GOT3 (cell line): ENCODE data around the gene PNPLA2.

Experiments
- DNase-seq: peaks from one replicate; lab custom pipeline; 2025; ENCODE audit warnings: mixed read lengths; lab: John Stamatoyannopoulos, UW

PNPLA2 gene, protein sequence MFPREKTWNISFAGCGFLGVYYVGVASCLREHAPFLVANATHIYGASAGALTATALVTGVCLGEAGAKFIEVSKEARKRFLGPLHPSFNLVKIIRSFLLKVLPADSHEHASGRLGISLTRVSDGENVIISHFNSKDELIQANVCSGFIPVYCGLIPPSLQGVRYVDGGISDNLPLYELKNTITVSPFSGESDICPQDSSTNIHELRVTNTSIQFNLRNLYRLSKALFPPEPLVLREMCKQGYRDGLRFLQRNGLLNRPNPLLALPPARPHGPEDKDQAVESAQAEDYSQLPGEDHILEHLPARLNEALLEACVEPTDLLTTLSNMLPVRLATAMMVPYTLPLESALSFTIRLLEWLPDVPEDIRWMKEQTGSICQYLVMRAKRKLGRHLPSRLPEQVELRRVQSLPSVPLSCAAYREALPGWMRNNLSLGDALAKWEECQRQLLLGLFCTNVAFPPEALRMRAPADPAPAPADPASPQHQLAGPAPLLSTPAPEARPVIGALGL

DNA sequence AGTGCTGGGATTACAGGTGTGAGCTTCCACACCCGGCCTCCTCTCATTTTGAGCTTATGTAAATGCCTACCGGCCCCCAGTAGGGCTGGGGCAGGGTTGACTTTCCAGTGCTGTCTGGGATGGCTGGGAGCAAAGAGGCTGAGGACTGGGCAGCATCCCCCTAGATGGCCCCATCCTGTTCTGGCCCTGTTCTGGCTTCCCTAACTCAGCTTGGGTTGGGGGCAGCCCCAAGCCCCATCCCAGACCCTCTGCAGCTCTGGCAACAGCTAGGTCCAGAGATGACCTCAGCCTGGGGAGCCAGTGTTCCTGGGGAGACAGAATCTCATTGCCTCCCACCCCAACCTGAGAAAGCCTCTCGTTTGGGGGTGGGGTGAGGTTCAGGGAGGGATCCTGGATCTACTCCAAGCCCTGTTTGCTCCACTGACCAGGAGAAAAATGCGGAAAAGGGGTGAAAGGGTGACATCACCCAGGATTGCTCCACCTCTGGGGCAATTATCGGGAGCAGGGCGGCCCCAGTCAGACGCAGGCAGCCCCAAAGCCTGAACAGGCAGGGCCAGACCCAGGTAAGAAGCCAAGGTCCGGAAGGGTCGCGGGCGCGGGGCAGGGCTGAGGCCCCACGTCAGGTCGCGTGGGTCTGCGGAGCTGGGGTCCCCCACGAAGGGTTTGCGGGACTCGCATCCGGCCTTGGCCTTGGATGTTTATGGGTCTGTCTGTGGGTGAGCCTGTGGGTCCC lies at the start of gene PNPLA2:
Gene PNPLA2, plus strand, starts transcription at position 519 of the 733 bp plus-strand sequence. CDS start 805 bp downstream, outside the sequence.
- DNase-seq = peak; percentile 12

DNA sequence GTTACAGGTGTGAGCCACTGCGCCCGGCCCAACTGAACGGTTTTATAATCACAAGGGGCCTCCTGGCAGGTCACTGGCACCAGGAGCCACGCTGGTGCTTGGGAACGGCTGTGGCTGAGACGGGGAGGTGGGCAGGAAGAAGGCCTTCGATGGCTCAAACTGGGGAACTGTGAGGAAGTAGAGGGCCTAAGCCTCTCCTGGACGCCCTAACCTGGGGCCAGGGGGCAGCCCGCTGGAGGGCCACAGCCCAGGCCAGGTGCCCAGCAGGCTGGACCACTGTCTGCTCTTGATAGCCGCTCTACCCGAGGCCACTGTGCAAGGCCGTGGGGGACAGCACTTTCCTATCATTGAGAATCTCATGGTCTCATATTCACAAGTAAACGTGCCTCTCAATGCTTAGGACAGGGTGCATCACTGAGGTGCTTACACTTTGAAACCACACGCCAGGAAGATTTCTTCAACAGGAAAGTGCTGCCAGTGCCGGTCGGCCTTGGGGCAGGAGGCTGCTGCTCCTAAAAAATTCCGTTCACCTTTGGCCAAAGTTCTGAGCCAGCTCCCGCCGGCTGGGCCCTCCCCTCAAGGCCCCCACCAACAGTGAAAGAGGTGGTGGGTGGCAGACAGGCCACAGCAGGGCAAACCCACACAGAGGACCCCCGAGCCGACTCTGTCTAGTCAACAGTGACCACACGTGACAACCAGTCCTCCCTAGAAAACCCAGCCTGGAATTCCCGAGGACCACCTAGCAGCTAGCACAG lies 48.6 kb upstream of the PNPLA2 start:
- no peak for DNase-seq

DNA sequence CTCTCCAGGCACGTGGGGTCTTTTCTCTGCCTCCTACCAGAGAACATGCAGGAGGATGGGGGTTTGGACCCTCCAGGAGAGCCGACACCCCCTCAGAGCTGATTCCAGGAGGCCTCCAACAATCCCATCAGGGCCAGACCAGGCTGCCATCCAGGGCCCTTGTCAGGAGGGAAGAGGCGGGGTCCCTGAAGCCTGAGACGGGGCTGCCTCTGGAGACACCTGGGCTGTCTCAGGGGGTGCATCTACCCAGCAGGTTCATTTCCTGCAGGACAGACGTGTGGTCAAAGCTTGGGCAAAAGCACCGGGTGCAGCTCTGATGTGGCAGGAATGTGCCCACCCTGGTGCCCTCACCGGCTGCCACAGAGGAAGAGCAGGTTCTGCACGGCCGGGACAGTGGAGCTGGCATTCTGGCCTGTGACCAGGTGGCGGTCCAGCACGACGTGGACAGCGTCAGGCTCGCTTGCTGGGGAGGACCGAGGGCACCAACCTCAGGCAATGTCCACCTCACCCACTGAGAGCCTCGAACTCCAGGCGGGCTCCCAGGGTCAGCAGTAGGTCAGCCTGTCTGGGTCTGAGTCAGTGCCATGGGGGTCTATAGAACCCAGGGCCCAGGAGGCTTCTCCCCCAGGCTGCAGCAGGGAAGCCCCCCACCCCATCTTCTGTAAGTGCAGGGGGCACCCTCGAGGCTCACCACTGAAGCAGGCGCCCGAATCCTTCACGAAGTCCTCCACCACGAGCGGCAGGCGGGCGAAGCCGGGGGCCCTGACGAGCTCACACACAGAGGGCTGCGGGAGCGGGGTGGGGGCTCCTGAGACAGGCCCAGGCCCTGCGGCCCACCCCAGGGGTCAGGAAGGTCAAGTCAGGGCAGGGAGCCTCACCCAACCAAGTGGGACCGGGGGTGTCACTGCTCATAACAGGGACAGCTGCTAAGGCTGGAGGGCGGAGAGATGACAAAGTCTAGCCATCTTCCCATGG lies 47.8 kb upstream of the PNPLA2 start:
- no peak for DNase-seq

DNA sequence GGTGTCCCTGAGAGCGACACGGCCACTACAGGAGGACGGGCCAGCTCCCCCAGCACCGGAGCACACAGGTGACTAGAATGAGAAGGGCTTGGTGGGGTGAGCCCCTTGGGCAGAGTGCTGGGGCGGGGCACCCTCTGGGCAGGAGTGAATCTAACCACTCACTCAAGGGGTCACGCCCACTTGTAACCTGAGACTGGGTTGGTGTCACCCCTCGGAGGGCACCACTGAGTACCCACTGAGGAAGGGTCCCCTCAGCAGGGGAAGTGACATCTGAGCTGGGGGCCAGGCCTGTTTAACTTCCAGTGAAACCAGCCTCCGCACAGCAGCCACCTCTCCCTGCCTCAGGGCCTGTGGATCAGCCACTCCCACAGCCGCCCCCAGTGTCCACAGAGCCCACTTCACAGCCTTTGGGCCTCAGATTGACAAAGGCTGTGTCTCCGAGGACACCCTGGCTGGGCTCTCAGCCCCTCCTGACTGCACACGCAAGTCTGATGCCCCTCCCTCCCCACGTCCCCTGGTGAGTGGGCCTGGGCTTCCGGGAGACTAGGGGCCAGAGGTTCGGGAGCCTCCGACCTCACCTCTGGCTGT lies 47.0 kb upstream of the PNPLA2 start:
- no peak for DNase-seq

DNA sequence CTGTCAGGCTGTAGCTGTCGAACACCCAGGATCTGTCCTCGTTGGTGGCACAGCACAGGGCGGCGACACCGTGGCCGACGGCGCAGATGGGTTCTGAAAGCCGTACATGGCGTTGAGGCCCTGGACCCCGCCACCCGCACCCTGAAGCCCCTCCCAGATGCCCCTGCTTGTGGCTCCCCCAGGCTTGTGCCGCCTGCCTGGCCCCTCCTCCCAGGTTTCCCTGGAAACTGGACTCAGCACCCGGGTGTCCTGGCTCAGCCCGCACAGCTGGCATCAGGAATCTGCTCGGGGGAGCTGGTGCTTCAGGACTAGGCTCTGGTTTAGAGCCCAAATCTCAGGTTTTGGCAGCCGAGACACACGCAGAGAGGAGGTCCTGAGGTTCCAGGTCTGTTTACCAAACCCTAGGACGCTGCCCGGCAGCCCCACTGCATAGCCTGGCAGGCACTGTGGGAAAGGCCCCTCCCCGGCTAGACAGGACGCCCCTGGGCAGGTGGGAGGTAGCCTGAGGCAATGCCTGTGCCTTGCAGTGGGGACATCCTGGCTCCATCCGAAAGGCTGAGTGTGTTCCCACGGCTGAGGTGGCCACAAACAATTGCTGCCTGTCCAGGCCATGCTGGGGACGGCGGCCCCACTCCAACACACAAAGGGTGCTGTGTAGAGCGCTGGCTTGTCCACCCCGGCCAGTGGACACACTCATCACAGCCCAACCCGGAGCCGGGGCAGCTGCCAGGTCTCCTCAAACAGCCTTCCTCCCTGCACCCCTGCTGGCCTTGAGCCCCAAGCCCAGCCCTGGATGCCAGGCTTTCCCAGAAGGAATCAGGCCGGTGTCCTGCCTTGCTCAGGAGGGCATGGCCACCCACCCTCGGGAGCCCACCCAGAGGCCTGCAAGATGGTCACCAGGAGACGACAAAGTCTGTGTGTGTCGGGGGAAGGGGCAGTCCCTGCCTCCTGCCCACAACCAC lies 46.0 kb upstream of the PNPLA2 start:
- no peak for DNase-seq

DNA sequence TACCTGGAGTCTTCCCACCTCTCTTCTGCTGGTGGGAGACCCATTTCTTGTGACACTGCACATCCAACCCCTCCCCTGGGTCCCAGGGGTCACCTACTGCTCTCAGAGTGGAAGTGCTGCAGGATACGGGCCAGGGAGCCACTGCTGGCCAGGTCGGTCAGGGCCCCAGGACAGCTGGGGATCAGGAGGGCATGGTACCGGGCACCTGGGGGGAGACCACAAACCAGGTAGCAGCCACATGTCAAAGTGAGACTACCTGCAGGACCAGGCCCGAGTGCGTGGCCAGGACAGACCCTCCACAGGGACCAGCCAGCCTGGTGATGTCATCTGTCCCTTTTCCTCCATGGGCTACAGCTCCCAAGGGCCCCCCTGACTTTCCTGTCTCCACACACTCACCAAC lies 45.3 kb upstream of the PNPLA2 start:
- DNase-seq = no peak

DNA sequence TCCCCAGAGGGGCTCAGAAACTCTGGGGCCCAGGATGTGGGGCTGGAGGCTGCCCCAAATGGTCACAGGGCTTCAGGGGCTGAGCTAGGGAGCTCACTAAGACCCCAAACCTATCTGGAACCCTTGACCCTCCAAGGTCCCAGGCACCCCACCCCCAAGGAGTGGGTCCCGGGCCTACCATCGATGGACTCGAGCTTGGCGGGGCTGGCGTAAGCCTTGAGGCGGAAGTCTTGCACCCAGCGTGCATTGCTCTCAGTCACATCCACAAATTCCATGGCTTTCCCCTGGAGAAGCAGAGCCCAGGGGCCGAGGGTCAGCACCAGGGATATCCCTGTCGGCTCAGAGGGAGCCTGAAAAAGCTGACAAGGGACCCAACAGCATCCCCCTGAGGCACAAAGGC lies 44.9 kb upstream of the PNPLA2 start:
- no peak for DNase-seq

DNA sequence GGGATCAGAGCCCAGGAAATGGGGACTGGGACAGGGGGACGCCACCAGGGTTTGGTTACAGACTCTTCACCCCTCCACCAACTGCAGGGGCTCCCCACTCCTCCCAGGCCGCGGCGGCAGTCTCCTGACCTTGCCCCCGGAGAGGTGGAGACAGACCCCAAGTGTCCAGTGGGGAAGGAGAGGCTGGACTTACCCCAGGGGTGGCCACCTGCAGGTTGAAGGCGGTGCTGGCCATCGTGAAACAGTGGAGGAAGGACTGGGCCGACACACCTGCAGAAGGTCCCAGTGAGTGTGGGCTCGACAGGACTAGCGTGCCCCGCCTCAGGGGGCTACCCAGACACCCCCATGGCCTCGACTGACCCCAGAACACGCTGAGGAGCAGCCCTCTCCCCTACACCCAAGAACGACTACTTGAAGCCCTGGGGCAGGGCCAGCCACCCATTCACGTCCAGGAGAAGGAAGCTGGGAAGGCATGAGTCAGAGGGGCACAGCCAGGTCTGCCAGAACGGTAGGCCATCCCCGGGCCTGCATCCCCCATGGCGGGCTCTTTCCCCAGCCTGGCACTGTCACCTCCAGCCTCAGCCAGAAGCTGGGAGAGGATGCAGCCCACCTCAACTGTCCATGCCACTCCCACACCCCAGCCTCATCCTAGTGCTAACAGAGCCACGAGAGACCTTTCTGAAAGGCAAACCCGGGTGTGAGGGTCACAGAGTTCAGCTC lies 43.7 kb upstream of the PNPLA2 start:
- DNase-seq = no peak

DNA sequence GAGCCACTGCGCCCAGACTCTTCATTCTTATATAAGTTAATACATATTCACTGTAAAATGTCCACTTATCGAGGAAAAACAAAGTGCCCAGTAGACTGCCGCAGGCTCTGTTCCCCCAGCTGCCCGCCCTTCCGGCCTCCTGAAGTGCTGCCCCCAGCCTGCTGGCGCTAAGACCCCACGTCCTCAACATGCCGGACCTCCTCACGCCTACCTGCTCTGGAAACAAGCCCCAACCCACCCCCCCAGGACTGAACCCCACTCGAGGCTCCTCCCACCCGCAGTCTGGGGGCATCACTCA lies 42.5 kb upstream of the PNPLA2 start:
- no peak for DNase-seq

DNA sequence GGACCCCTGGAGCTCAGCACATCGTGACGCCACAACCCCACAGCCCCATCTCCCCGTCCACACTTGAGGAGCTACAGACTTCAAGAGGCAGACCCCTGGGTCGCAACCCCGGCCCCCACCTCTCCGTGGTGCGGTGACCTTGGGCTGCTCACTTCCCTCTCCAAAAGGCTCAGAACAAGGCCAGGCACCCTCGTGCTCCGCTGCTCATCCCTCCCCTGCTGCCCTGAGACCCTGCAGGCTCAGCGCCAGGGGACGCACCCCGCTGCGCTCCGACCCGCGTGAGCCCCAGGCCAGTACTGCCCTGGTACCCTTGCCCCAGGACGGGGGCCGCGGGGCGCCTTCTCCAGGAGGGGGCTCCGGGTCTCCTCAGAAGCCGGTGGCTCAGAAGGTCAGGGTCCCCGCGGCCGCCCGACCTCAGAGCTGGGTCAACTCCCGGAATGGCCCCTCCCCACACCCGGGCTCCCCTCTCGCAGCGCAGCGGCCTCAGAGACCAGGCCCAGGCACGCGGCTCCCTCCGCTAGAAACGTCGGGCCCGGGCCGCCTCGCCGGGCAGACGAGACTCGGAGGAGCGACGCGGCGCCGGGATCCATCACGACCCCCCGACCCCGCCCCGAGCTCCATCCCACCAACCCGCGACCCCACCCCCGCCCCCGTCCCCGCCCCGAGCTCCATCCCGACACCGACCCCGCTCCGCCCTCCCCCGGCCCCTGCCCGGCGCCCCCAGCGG lies 42.0 kb upstream of the PNPLA2 start:
- no peak for DNase-seq

DNA sequence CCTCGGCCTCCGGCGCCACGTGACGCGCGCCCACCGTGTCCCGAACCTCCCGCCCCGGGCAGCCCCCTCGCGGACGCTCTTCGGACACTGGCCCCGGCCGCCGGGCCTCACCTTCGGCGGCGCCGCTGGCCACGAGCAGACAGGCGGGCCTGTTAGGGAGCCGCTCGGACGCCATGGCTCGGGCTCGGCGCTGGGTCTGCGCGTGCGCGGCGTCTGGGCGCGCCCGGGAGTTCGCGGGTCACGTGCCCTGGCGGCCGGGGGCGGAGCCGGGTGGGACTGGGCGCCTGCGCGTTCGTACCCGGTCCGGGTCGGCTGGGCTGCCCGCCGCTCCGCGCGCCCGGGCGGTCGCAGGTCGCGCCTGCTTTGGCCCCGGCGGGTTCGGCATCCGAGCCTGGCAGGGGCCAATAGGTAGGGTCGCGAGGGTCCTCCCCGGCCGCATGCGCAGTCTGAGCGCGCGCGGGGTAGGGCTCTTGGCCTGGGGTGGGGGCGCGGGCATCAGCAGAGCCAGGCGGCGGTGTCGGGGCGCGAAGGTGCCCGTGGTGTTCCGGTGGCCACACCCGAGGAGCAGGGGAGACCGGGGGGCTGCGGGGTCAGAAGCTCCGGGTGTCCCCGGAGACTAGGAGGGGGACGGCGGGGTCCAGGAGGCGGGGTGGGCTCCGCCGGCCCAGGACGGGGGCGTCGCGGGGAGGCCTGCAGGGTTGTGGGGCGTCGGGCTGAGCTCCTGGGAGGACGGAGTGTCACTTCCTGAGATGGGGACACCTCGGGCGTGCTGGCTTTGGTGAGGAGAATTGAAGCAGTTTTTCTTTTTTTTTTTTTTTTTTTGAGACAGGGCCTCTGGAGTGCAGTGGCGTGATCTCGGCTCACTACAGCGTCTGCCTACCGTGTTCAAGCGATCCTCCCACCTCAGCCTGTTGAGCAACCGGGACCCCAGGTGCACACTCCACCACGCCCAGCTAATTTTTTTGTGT lies 41.1 kb upstream of the PNPLA2 start, which contains the start of gene GATD1:
Gene GATD1, minus strand, starts transcription at position 200 of the 968 bp plus-strand sequence. Its CDS starts 25 bp downstream, at position 175.
- peak; percentile 51 for DNase-seq

DNA sequence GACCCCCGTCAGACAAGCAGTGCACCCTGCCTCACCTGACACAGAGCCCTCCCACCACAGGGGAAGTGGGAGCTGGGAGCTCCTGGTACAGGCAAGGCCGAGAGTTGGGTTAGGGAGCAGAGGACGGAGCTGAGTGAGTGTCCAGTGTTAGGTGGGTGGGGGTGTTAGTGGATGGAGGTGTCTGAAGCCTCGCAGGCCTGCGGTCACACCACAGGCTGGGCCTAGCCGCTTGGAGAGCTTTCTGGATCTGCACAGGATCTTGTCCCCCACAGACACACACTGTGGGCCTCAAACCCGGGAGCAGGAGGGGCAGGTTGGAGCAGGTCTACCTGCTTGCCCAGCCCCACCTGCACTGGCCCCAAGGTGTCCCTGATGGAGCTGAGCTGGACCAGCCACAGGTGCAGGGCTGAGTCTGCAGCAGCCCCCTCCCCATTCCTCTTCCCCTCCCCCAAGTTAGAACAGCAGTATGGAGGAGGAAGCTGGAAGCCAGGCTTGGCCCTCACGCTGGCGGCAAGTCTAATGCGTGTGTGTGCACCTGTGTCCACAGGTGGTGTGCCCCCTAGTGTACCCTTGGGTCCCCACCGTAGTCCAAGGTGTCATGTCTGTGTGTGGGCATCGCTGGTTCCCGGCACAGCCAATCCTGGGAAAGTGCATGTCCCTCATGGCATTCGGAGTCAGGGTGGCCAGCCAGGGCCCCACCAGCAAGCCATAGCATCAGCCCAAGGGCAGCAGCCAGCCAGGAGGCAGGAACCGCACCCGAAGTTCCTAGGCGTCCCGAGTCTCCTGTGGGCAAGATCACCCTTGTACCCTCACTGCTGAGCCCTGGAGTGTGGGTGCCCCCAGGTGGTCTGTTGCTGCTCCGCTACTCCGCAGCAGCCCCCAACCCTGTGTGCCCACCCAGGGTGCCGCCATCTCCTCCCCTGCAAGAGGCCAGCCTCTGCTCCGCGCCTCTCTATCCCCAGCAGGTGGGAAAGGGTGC lies 39.4 kb upstream of the PNPLA2 start:
- no peak for DNase-seq

DNA sequence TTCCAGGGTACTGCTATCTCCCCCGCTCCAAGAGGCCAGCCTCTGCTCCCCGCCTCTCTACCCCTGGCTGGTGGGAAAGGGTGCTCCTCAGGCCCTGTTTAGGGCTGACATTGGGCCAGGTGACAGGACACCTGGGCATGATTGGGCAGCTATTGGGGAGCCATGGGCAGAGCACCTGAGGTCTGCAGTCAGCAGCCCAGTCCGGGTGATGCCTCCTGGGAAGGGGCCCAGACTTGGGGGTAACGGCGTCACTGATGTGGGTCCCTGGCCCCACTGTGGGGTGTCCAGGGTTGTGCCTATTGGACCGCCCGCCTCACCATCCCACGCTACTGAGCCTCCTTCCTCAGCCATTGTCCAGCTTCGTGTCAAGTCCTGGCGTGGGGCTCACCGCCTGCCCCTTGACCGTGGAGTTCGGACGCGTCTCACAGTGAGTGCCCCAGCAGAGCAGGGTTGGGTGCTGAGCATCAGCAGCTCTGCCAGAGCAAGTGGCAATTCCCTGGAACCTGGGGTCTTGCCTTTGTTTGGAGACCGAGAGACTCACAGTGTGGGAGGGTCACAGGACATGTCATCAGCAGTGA lies 38.7 kb upstream of the PNPLA2 start:
- no peak for DNase-seq

DNA sequence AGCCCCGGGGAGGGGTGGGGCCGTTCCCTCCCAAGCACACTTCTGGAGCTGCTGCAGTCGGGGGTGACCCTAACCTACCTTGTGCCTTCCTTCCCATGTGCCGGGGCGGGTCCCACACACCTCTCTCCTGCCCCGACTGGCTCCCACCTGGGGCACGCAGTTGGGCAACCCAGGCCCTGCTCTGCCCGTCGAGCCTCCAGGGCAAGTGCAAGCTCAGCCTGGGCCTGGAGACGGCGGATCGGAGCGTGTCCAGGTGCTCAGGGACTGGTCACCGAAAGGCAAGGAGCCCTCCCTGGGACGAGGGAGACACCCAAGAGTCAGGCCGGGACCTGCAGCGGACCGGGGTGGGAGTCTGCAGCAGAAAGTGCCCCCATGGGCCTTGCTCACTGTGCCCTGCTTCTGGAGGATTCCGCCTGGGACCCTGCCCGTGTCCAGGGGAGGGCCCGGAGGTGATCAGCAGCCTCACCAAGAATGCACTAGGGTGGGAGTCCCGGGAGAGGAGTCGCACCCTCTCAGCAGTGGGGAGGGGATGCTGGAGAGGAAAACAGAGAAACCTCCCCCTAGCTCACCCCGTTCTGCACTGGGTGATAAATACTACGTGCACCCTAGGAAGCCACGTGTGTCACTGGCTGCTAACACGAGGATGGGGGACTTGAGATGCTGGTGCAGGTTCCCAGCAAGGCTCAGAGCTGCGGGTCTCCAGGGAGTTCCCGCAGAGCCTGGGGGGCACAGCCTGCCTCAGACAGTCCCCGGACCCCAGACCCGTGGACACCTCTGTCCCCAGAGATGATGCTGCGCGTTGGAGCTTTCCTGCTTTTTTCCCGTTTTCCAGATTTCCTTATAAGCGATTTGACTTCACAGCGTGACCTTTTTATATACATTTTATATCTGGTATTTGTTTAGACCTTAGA lies 36.2 kb upstream of the PNPLA2 start:
- DNase-seq = no peak
